Transverse colon (tissue), 4 donors: Measurements from ENCODE around the gene KRI1. TPM values are rescaled to one million over a fixed set of nuclear protein-coding genes. Genes with fewer than 3 reads are reported as not detected.

Experiments
- DNase-seq: peaks from one replicate; pipeline ENCODE4 v3.0.0-alpha.2; 2019
- H3K27ac ChIP-seq, 4 donors: fragments of 200-600 bp; sonication (generic); 2 replicates each; pipeline ENCODE4 v1.5.1; 2016 to 2018; ENCODE audit warnings: inconsistent platforms in 4 of 4
- H3K27me3 ChIP-seq: fragments of 200-600 bp; sonication (generic); 2 replicates; pipeline ENCODE4 v1.5.1; 2017; ENCODE audit warnings: inconsistent platforms
- H3K36me3 ChIP-seq, 4 donors: fragments of 200-600 bp; sonication (generic); 2 replicates each; pipeline ENCODE4 v1.5.1; 2017 to 2019; ENCODE audit warnings: inconsistent platforms in 4 of 4
- H3K4me1 ChIP-seq, 4 donors: fragments of 200-600 bp; sonication (generic); 2 replicates each; pipeline ENCODE4 v1.5.1; 2017 to 2020; ENCODE audit warnings: inconsistent platforms in 4 of 4
- H3K4me3 ChIP-seq, 4 donors: fragments of 200-600 bp; sonication (generic); 1 replicate in 1 of 4; 2 replicates in 3 of 4; pipeline versions ENCODE4 v1.5.1 to v1.6.1; 2017 to 2019; ENCODE audit warnings: inconsistent platforms in 4 of 4
- H3K9me3 ChIP-seq, 2 donors: fragments of 200-600 bp; sonication (generic); 2 replicates each; pipeline ENCODE4 v1.5.1; 2017 to 2019; ENCODE audit warnings: inconsistent platforms in 2 of 2
- CTCF ChIP-seq, 5 experiments: fragments of 200-600 bp in 3 of 5; fragments of 450-650 bp in 2 of 5; sonication (generic) in 3 of 5; IDR thresholded peaks; 1 replicate in 2 of 5; 2 replicates in 3 of 5; pipeline ENCODE4 v1.5.1; 2016 to 2017; ENCODE audit warnings: antibody characterized with exemption in 5 of 5, inconsistent platforms in 3 of 5, mild to moderate bottlenecking in 2 of 5, moderate library complexity in 1 of 5
- EP300 ChIP-seq: sonication (generic); formaldehyde crosslinking; IDR thresholded peaks from one replicate; pipeline ENCODE4 v1.6.1; 2017; ENCODE audit warnings: antibody characterized with exemption, low read depth
- POLR2A ChIP-seq: fragments of 450-650 bp; IDR thresholded peaks from one replicate; pipeline ENCODE4 v1.6.1; 2016; ENCODE audit warnings: antibody characterized with exemption, mild to moderate bottlenecking, moderate library complexity
- POLR2AphosphoS5 ChIP-seq, 3 donors: sonication (generic); formaldehyde crosslinking; IDR thresholded peaks; one replicate each; pipeline ENCODE4 v1.6.1; 2016; ENCODE audit warnings: antibody characterized with exemption in 3 of 3
- WGBS, 2 donors: methylation state at CpG; one replicate each; pipeline ENCODE4 v1.1.5; 2018; ENCODE audit warnings: low coverage in 1 of 2; 5-methylcytosine and 5-hydroxymethylcytosine counted together
- in situ Hi-C, 4 donors: fragments of 200-750 bp; cut with MboI; loops; one replicate each; pipeline versions ENCODE4 v1.15.0 to v1.15.1; 2017; ENCODE audit warnings: low sequenced_read_pairs in 3 of 4, low pct_ligation_motif_present in 1 of 4, low pct_unique_long_range_greater_than_20kb in 1 of 4
- intact Hi-C: fragments of 100-400 bp; cut with DNase I; formaldehyde crosslinking; loops from one replicate; pipeline ENCODE4 v1.15.1; 2023; ENCODE audit warnings: low total_unique reads
- total RNA-seq, 4 donors: library from RNA; depleted of rRNA; stranded (reverse); fragments of >200 nt; gene quantifications; one replicate each; pipeline ENCODE4 v1.1.0, GENCODE V29; 2016

Gene KRI1
- total RNA-seq, 4 donors from 2014 or later, result 12.7 to 53.1 (median 27.9) TPM

GRCh38 chr19:10603873-10604459, 38.2 kb upstream of the KRI1 start:
- H3K4me3 ChIP-seq, result peak overlapping the region in 1 of 4 donors; percentile 100
- intact Hi-C loops, result no loop called here

GRCh38 chr19:10603084-10603872, 37.5 kb upstream of the KRI1 start:
- Histone ChIP-seq H3K9me3 (no peaks in the 10 kb centered on the region), H3K27ac (peak overlapping the region; percentile 84 to 95 (median 88)), H3K4me1 (peaks cover 0 to 32% (median 13%) of the 10 kb centered on the region in 4 donors), H3K4me3 (peak overlapping the region; percentile 78 to 100 (median 83)), H3K27me3 (no peaks in the 10 kb centered on the region), H3K36me3 (no peaks in the 10 kb centered on the region)
- intact Hi-C loops (no loop called here), in situ Hi-C loops (no loop called here)
- WGBS, 2 donors, result 23% methylated on average over 18 of the region's 19 CpGs; no CpG with 5 or more reads in 1 of the 2 donors
- peak; percentile 66 for DNase-seq
- TF ChIP-seq POLR2A (peak; percentile 41), CTCF (IDR thresholded peaks at IDR 0.05) (no peak), POLR2AphosphoS5 (IDR thresholded peaks at IDR 0.05) (peak in 2 of 3 donors; percentile 12 to 14)

More at GRCh38 chr19:10603873-10604459, 38.2 kb upstream of the KRI1 start:
- no peak for TF ChIP-seq EP300
- peak in 1 of 3 donors; percentile 6 for TF ChIP-seq POLR2AphosphoS5 (IDR thresholded peaks at IDR 0.05)
- no peak for TF ChIP-seq POLR2A
- H3K4me1 ChIP-seq, result peaks cover 0 to 32% (median 13%) of the 10 kb centered on the region in 4 donors
- DNase-seq, result peak; percentile 24
- 23 to 26% methylated on average over 4 to 9 of the region's 9 CpGs for WGBS, 2 donors
- H3K36me3 ChIP-seq, result no peaks in the 10 kb centered on the region
- H3K9me3 ChIP-seq, result no peaks in the 10 kb centered on the region
- no peaks in the 10 kb centered on the region for H3K27me3 ChIP-seq
- in situ Hi-C loops, result no loop called here
- H3K27ac ChIP-seq, result peak overlapping the region; percentile 84 to 95 (median 88)

- no peaks in the 10 kb centered on the region for H3K9me3 ChIP-seq
- intact Hi-C loops (no loop called here), in situ Hi-C loops (no loop called here)
- DNase-seq, result peak; percentile 90
- no peaks in the 10 kb centered on the region for H3K27me3 ChIP-seq
- H3K27ac ChIP-seq, result peak overlapping the region; percentile 84 to 95 (median 88)
- WGBS, 2 donors, result 1% methylated on average over 31 of the region's 76 CpGs; no CpG with 5 or more reads in 1 of the 2 donors
- H3K4me3 ChIP-seq, result peak overlapping the region; percentile 78 to 100 (median 83)
- H3K4me1 ChIP-seq, result peaks cover 0 to 32% (median 13%) of the 10 kb centered on the region in 4 donors
- no peaks in the 10 kb centered on the region for H3K36me3 ChIP-seq
- TF ChIP-seq POLR2AphosphoS5 (IDR thresholded peaks at IDR 0.05), result peak; percentile 48 to 74 (median 57)
- no peak for TF ChIP-seq CTCF (IDR thresholded peaks at IDR 0.05)
- peak; percentile 50 for TF ChIP-seq POLR2A
Observed at GRCh38 chr19:10602330-10603083, 36.7 kb upstream of the KRI1 start.

- peak overlapping the region in 1 of 4 donors; percentile 10 for H3K27ac ChIP-seq
- H3K27me3 ChIP-seq, result no peaks in the 10 kb centered on the region
- peak overlapping the region in 2 of 4 donors; percentile 87 to 100 for H3K4me3 ChIP-seq
- in situ Hi-C loops (no loop called here), intact Hi-C loops (no loop called here)
- TF ChIP-seq POLR2A, result no peak
- TF ChIP-seq CTCF (IDR thresholded peaks at IDR 0.05), result no peak
- no peak for TF ChIP-seq EP300
- TF ChIP-seq POLR2AphosphoS5 (IDR thresholded peaks at IDR 0.05), result no peak
- H3K36me3 ChIP-seq, result no peaks in the 10 kb centered on the region
- no peak for DNase-seq
- 22% methylated on average over 7 of the region's 7 CpGs; no CpG with 5 or more reads in 1 of the 2 donors for WGBS, 2 donors
- no peaks in the 10 kb centered on the region for H3K9me3 ChIP-seq
- peaks cover 0 to 35% (median 13%) of the 10 kb centered on the region in 4 donors for H3K4me1 ChIP-seq
Observed at GRCh38 chr19:10601999-10602329, 36.2 kb upstream of the KRI1 start.
